Neural cell (in vitro differentiated cells): ENCODE measurements around the gene SYNGR1.

Experiments
- RAD21 ChIP-seq: fragments of 450-650 bp; conservative IDR thresholded peaks from 2 replicates; pipeline ENCODE4 v1.6.1; 2014; ENCODE audit warnings: antibody characterized with exemption, mild to moderate bottlenecking, moderate library complexity
- TF ChIP-seq, protein P1 (sequence below): fragments of 450-650 bp; IDR thresholded peaks from 2 replicates; pipeline ENCODE4 v1.5.1; 2014; ENCODE audit warnings: antibody characterized with exemption, mild to moderate bottlenecking, moderate library complexity; ENCODE audit not compliant: poor library complexity, severe bottlenecking

DNA sequence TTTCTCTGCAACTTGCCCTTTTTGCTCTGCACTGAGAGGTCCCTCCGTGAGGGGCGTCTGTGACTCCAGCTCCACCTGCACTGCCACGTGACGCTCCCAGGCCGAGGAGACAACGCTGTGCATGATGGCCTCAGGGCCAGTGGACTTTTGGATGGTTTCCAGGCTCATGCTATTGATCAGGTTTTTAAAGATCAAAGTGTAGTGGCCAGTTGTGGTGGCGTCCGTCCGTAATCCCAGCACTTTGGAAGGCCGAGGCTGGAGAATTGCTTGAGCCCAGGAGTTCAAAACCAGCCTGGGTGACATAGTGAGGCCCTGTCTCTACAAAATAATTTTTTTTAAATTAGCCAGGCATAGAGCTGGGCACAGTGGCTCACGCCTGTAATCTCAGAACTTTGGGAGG lies 46.4 kb upstream of the SYNGR1 start:
- TF ChIP-seq, protein P1, sequence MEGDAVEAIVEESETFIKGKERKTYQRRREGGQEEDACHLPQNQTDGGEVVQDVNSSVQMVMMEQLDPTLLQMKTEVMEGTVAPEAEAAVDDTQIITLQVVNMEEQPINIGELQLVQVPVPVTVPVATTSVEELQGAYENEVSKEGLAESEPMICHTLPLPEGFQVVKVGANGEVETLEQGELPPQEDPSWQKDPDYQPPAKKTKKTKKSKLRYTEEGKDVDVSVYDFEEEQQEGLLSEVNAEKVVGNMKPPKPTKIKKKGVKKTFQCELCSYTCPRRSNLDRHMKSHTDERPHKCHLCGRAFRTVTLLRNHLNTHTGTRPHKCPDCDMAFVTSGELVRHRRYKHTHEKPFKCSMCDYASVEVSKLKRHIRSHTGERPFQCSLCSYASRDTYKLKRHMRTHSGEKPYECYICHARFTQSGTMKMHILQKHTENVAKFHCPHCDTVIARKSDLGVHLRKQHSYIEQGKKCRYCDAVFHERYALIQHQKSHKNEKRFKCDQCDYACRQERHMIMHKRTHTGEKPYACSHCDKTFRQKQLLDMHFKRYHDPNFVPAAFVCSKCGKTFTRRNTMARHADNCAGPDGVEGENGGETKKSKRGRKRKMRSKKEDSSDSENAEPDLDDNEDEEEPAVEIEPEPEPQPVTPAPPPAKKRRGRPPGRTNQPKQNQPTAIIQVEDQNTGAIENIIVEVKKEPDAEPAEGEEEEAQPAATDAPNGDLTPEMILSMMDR = no peak
- no peak for TF ChIP-seq RAD21
